ENCODE results near the gene FFAR1.

The FFAR1 gene

DNA sequence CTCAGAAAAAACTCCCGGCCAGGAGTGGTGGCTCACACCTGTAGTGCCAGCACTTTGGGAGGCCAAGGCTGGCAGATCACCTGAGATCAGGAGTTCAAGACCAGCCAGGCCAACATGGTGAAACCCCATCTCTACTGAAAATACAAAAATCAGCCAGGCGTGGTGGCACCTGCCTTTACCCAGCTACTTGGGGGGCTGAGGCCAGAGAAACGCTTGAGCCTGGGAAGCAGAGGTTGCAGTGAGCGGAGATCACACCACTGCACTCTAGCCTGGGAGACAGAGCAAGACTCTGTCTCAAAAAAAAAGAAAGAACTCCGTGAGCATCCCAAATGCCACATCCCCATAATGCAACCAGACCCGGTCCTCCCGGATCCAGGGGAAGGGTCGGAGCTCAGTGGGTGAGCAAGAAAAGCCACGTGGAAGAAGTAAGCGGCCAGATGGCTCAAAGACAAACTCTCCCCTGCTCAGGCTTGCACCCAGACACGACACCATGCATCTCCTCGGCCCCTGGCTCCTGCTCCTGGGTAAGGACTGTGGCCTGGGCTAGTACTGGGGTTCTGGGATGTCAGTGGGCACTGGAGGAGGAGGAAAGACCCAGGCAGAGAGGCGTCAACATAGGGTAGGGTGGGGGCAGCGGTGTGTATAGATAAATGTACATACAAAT is 16.0 kb upstream of the FFAR1 start:
- TF ChIP-seq EP300 (IDR thresholded peaks at IDR 0.05; ENCODE audit: borderline replicate concordance): no peak
- TF ChIP-seq, protein P1, sequence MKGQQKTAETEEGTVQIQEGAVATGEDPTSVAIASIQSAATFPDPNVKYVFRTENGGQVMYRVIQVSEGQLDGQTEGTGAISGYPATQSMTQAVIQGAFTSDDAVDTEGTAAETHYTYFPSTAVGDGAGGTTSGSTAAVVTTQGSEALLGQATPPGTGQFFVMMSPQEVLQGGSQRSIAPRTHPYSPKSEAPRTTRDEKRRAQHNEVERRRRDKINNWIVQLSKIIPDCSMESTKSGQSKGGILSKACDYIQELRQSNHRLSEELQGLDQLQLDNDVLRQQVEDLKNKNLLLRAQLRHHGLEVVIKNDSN (IDR thresholded peaks at IDR 0.05): no peak
- no peak for TF ChIP-seq NFIC (IDR thresholded peaks at IDR 0.05)
- TF ChIP-seq YY1 (IDR thresholded peaks at IDR 0.05; ENCODE audit: low read depth): no peak

DNA sequence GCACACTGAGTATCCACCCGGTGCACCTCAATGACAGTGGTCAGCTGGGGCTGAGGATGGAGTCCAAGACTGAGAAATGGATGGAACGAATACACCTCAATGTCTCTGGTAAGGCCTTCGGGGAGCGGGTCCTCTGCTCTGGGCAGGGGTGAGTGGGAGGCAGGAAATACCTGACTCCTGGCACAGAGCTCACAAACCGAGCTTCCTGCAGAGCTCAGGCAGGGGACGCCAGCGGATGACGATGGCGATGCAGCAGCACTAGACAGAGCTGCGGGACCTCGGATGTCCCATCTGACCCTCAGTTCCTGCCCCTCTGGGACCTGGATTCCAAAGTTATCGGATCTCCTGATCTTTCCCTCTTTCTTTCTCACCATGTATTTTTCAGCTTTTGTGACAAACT is 14.9 kb upstream of the FFAR1 start:
- no peak for TF ChIP-seq TAF1 (IDR thresholded peaks at IDR 0.05; ENCODE audit: low read depth)
- TF ChIP-seq CREB1 (IDR thresholded peaks at IDR 0.05; ENCODE audit: low read depth): no peak
- no peak for TF ChIP-seq EP300 (IDR thresholded peaks at IDR 0.05; ENCODE audit: borderline replicate concordance)
- TF ChIP-seq, protein P1 (IDR thresholded peaks at IDR 0.05): no peak
- TF ChIP-seq CEBPB (IDR thresholded peaks at IDR 0.05): no peak
- TF ChIP-seq RAD21 (IDR thresholded peaks at IDR 0.05; ENCODE audit: low read depth): no peak
- TF ChIP-seq EGR1 (IDR thresholded peaks at IDR 0.05): no peak
- TF ChIP-seq NFIC (IDR thresholded peaks at IDR 0.05): no peak
- no peak for TF ChIP-seq YY1 (IDR thresholded peaks at IDR 0.05; ENCODE audit: low read depth)
- TF ChIP-seq TCF12 (IDR thresholded peaks at IDR 0.05; ENCODE audit: low read depth): no peak
- TF ChIP-seq, protein P2, sequence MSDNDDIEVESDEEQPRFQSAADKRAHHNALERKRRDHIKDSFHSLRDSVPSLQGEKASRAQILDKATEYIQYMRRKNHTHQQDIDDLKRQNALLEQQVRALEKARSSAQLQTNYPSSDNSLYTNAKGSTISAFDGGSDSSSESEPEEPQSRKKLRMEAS (IDR thresholded peaks at IDR 0.05): no peak
- TF ChIP-seq, protein P3, sequence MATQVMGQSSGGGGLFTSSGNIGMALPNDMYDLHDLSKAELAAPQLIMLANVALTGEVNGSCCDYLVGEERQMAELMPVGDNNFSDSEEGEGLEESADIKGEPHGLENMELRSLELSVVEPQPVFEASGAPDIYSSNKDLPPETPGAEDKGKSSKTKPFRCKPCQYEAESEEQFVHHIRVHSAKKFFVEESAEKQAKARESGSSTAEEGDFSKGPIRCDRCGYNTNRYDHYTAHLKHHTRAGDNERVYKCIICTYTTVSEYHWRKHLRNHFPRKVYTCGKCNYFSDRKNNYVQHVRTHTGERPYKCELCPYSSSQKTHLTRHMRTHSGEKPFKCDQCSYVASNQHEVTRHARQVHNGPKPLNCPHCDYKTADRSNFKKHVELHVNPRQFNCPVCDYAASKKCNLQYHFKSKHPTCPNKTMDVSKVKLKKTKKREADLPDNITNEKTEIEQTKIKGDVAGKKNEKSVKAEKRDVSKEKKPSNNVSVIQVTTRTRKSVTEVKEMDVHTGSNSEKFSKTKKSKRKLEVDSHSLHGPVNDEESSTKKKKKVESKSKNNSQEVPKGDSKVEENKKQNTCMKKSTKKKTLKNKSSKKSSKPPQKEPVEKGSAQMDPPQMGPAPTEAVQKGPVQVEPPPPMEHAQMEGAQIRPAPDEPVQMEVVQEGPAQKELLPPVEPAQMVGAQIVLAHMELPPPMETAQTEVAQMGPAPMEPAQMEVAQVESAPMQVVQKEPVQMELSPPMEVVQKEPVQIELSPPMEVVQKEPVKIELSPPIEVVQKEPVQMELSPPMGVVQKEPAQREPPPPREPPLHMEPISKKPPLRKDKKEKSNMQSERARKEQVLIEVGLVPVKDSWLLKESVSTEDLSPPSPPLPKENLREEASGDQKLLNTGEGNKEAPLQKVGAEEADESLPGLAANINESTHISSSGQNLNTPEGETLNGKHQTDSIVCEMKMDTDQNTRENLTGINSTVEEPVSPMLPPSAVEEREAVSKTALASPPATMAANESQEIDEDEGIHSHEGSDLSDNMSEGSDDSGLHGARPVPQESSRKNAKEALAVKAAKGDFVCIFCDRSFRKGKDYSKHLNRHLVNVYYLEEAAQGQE (IDR thresholded peaks at IDR 0.05; ENCODE audit: low read depth): no peak
- TF ChIP-seq ZBTB7A (IDR thresholded peaks at IDR 0.05; ENCODE audit: low read depth): no peak
- no peak for TF ChIP-seq TEAD4 (IDR thresholded peaks at IDR 0.05)

DNA sequence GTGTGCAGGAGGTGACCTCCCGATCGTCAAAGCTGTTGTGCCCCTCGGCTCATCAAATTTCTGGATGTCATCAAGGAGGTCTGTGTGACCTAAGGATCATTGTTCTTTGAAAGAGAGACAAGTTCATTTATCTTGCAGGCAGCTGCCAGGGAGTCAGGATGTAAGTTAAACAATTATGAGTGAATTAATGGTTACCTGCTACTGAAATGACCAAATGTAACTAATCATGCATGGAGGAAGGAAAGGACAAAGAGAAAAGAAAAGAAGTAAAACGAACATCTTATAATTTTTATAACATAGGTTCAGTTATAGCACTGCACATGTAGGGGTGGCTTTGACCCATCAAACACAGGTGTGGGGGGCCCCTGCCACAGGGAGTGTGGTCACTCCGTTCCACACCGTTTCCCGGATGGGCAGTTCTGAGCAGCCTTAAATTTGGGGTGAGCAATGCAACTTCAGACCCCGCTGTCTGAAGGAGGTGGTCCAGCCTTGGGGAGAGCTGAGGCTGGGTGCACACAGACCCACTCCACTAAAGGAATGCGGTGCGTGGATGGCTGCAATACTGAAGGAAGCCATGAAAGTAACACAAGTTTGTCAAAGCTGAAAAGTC is 13.5 kb upstream of the FFAR1 start:
- TF ChIP-seq, protein P1 (IDR thresholded peaks at IDR 0.05): no peak
- TF ChIP-seq TEAD4 (IDR thresholded peaks at IDR 0.05): no peak
- TF ChIP-seq CEBPB (IDR thresholded peaks at IDR 0.05): no peak
- no peak for TF ChIP-seq NFIC (IDR thresholded peaks at IDR 0.05)
- TF ChIP-seq, protein P3 (IDR thresholded peaks at IDR 0.05; ENCODE audit: low read depth): no peak
- TF ChIP-seq, protein P2 (IDR thresholded peaks at IDR 0.05): no peak
- TF ChIP-seq CREB1 (IDR thresholded peaks at IDR 0.05; ENCODE audit: low read depth): no peak
- TF ChIP-seq EP300 (IDR thresholded peaks at IDR 0.05; ENCODE audit: borderline replicate concordance): no peak
- TF ChIP-seq YY1 (IDR thresholded peaks at IDR 0.05; ENCODE audit: low read depth): no peak
- TF ChIP-seq FOXM1 (IDR thresholded peaks at IDR 0.05; ENCODE audit: borderline replicate concordance, low read depth): no peak
- TF ChIP-seq RAD21 (IDR thresholded peaks at IDR 0.05; ENCODE audit: low read depth): no peak
- no peak for TF ChIP-seq ZBTB7A (IDR thresholded peaks at IDR 0.05; ENCODE audit: low read depth)
- no peak for TF ChIP-seq EGR1 (IDR thresholded peaks at IDR 0.05)
- TF ChIP-seq TCF12 (IDR thresholded peaks at IDR 0.05; ENCODE audit: low read depth): no peak

DNA sequence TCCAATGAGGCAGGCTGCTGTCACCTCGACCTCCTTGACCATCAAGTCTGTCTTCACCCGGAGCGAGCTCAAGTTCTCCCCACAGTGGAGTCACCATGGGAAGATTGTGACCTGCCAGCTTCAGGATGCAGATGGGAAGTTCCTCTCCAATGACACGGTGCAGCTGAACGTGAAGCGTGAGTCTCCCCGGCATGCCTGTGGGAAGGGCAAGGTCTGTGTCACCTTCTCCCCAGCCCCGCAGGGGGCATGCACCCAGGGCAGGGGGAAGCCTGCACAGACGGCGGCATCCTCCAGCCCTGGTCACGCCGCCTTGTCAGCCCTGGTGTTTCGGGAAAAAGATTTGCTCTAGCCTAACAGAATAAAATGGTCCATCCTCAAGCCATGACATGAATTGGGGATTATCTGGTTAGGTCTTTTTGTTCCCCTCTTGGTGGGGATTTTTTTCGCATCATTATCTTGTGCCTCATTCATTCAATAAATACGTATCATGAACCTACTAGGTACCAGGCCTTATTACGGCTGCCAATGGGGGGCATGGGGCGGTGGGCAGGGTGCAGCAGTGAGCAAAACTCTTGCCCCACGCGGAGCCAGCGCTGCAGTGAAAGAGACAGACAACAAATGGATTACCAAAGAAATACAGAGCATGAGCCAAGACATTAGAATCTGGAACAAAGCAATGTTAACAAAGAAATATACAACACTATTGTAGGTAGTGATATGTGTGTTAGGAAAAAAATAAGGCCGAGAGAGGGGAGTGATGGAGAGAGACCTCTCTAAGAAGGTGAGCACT is 11.3 kb upstream of the FFAR1 start:
- TF ChIP-seq, protein P2 (IDR thresholded peaks at IDR 0.05): no peak
- no peak for TF ChIP-seq YY1 (IDR thresholded peaks at IDR 0.05; ENCODE audit: low read depth)
- no peak for TF ChIP-seq CREB1 (IDR thresholded peaks at IDR 0.05; ENCODE audit: low read depth)

Data from Ishikawa (cell line).